Right atrium auricular region (tissue), 2 donors: ENCODE measurements around the gene ZBTB20. TPM values are rescaled to one million over a fixed set of nuclear protein-coding genes. Genes with fewer than 3 reads are reported as not detected.
A peak's percentile ranks its signal among the peaks of the same experiment; 100 is the strongest.

Source experiments
- DNase-seq: peaks from one replicate; pipeline ENCODE4 v3.0.0-alpha.2; 2019; ENCODE audit warnings: low spot score
- H3K27ac ChIP-seq, 2 donors: fragments of 200-600 bp; sonication (generic); 1 replicate in 1 of 2; 2 replicates in 1 of 2; pipeline ENCODE4 v1.5.1; 2016 to 2019
- H3K27me3 ChIP-seq, 2 donors: fragments of 200-600 bp; sonication (generic); one replicate each; pipeline versions ENCODE4 v1.5.1 to v1.6.0; 2017 to 2019
- H3K36me3 ChIP-seq: fragments of 200-600 bp; sonication (generic); one replicate; pipeline ENCODE4 v1.5.1; 2016
- H3K4me1 ChIP-seq, 2 donors: fragments of 200-600 bp; sonication (generic); one replicate each; pipeline versions ENCODE4 v1.5.1 to v1.6.0; 2017 to 2019
- H3K4me3 ChIP-seq, 2 donors: fragments of 200-600 bp; sonication (generic); 1 replicate in 1 of 2; 2 replicates in 1 of 2; pipeline ENCODE4 v1.5.1; 2017 to 2019; ENCODE audit warnings: mild to moderate bottlenecking in 1 of 2, moderate library complexity in 1 of 2
- H3K9me3 ChIP-seq, 2 donors: fragments of 200-600 bp; sonication (generic); one replicate each; pipeline ENCODE4 v1.5.1; 2019
- CTCF ChIP-seq, 2 donors: fragments of 200-600 bp; sonication (generic); IDR thresholded peaks; one replicate each; pipeline ENCODE4 v1.5.1; 2019; ENCODE audit warnings: antibody characterized with exemption in 2 of 2
- total RNA-seq, 2 donors: library from RNA; depleted of rRNA; stranded (reverse); fragments of >200 nt; gene quantifications; one replicate each; pipeline ENCODE4 v1.1.0, GENCODE V29; 2016

Gene ZBTB20
- total RNA-seq, 2 donors from 2014 or later, result 84.6 to 90.8 TPM

- Histone ChIP-seq H3K27me3 (no peaks in the 10 kb centered on the region), H3K4me1 (peaks cover 0 to 19% of the 10 kb centered on the region in 2 donors), H3K9me3 (no peaks in the 10 kb centered on the region), H3K27ac (peak overlapping the region; percentile 1 to 68), H3K36me3 (no peaks in the 10 kb centered on the region), H3K4me3 (no peak overlapping the region)
- DNase-seq, result no peak
- TF ChIP-seq CTCF (IDR thresholded peaks at IDR 0.05), result no peak
Observed at GRCh38 chr3:114586119-114586518, 561.0 kb downstream of the ZBTB20 start.

- Histone ChIP-seq H3K9me3 (no peaks in the 10 kb centered on the region), H3K27me3 (no peaks in the 10 kb centered on the region), H3K4me3 (no peak overlapping the region), H3K36me3 (no peaks in the 10 kb centered on the region), H3K4me1 (peaks cover 0 to 19% of the 10 kb centered on the region in 2 donors), H3K27ac (peak overlapping the region; percentile 1 to 68)
- TF ChIP-seq CTCF (IDR thresholded peaks at IDR 0.05), result no peak
- no peak for DNase-seq
Observed at GRCh38 chr3:114585687-114586086, 561.4 kb downstream of the ZBTB20 start.

- Histone ChIP-seq H3K27me3 (no peaks in the 10 kb centered on the region), H3K4me1 (peaks cover 0 to 17% of the 10 kb centered on the region in 2 donors), H3K9me3 (no peaks in the 10 kb centered on the region), H3K27ac (peak overlapping the region; percentile 64 to 68), H3K4me3 (peak overlapping the region in 1 of 2 donors; percentile 8), H3K36me3 (no peaks in the 10 kb centered on the region)
- TF ChIP-seq CTCF (IDR thresholded peaks at IDR 0.05), result peak in 1 of 2 donors; percentile 33
- no peak for DNase-seq
Observed at GRCh38 chr3:114584734-114585371, 562.2 kb downstream of the ZBTB20 start.

GRCh38 chr3:114582929-114583328 lies 564.2 kb downstream of the ZBTB20 start:
- no peak overlapping the region for H3K4me3 ChIP-seq
- H3K27me3 ChIP-seq, result no peaks in the 10 kb centered on the region
- DNase-seq, result no peak
- H3K4me1 ChIP-seq, result peaks cover 0 to 17% of the 10 kb centered on the region in 2 donors
- no peak overlapping the region for H3K27ac ChIP-seq
- H3K9me3 ChIP-seq, result no peaks in the 10 kb centered on the region
- no peak for TF ChIP-seq CTCF (IDR thresholded peaks at IDR 0.05)
- H3K36me3 ChIP-seq, result no peaks in the 10 kb centered on the region

- peak overlapping the region in 1 of 2 donors; percentile 5 for H3K27ac ChIP-seq
- peaks cover 0 to 48% of the 10 kb centered on the region in 2 donors for H3K4me1 ChIP-seq
Observed at GRCh38 chr3:114572364-114573062, 574.6 kb downstream of the ZBTB20 start.

More at GRCh38 chr3:114572364-114573062, 574.6 kb downstream of the ZBTB20 start:
- Histone ChIP-seq H3K9me3 (no peaks in the 10 kb centered on the region), H3K36me3 (no peaks in the 10 kb centered on the region), H3K4me3 (no peak overlapping the region), H3K27me3 (no peaks in the 10 kb centered on the region)
- TF ChIP-seq CTCF (IDR thresholded peaks at IDR 0.05), result no peak
- DNase-seq, result no peak
